Skin of body (tissue), 3 donors: ENCODE data around the gene DTNBP1. TPM values are rescaled to one million over a fixed set of nuclear protein-coding genes. Genes with fewer than 3 reads are reported as not detected.

Source experiments
- DNase-seq: peaks from one replicate; lab custom pipeline; 2025; lab: John Stamatoyannopoulos, UW
- small RNA-seq: library from RNA; depleted of rRNA; stranded (forward); fragments of <200 nt; gene quantifications from one replicate; pipeline ENCODE3, GENCODE V24; 2014; ENCODE audit warnings: low replicate concordance
- total RNA-seq: library from RNA; depleted of rRNA; stranded (reverse); fragments of >200 nt; gene quantifications from one replicate; pipeline ENCODE4 v1.2.3, GENCODE V29; 2014

Gene DTNBP1
- total RNA-seq, 1 donor from 2014 or later: 9.1 TPM

- no peak for DNase-seq
Measured at GRCh38 chr6:15484140-15484539, 178.7 kb downstream of the DTNBP1 start.

- DNase-seq: no peak
Measured at GRCh38 chr6:15483060-15483459, 179.8 kb downstream of the DTNBP1 start.

GRCh38 chr6:15481390-15482291 is 181.2 kb downstream of the DTNBP1 start:
- DNase-seq: no peak

GRCh38 chr6:15480525-15480924 is 182.3 kb downstream of the DTNBP1 start:
- DNase-seq: no peak

- no peak for DNase-seq
Measured at GRCh38 chr6:15479761-15480160, 183.1 kb downstream of the DTNBP1 start.

- no peak for DNase-seq
Measured at GRCh38 chr6:15477746-15478145, 185.1 kb downstream of the DTNBP1 start.

GRCh38 chr6:15476631-15477380 is 186.0 kb downstream of the DTNBP1 start:
- no peak for DNase-seq

GRCh38 chr6:15475872-15476271 is 187.0 kb downstream of the DTNBP1 start:
- no peak for DNase-seq

- no peak for DNase-seq
Measured at GRCh38 chr6:15475261-15475660, 187.6 kb downstream of the DTNBP1 start.

GRCh38 chr6:15474196-15474595 is 188.6 kb downstream of the DTNBP1 start:
- no peak for DNase-seq

GRCh38 chr6:15473741-15474161 is 189.1 kb downstream of the DTNBP1 start:
- no peak for DNase-seq

- DNase-seq: no peak
Measured at GRCh38 chr6:15473174-15473573, 189.7 kb downstream of the DTNBP1 start.

Small RNA genes lying within 50 kb of the gene (small RNA-seq; reads per million reads assigned to genes)
- not detected for gene RF00001
